NB4 (cell line): Measurements from ENCODE around the gene CLBA1.

Experiments
- POLR2A ChIP-seq: IDR thresholded peaks from 2 replicates; pipeline ENCODE4 v1.6.1; 2011; ENCODE audit warnings: mild to moderate bottlenecking; ENCODE audit not compliant: insufficient read length; ENCODE audit errors: extremely low read depth
- TF ChIP-seq, protein P1 (sequence below): IDR thresholded peaks from one replicate; pipeline ENCODE4 v1.5.1; 2012; ENCODE audit warnings: low read depth, low read length

GRCh38 chr14:105022276-105022670, 36.7 kb downstream of the CLBA1 start:
- TF ChIP-seq, protein P1, sequence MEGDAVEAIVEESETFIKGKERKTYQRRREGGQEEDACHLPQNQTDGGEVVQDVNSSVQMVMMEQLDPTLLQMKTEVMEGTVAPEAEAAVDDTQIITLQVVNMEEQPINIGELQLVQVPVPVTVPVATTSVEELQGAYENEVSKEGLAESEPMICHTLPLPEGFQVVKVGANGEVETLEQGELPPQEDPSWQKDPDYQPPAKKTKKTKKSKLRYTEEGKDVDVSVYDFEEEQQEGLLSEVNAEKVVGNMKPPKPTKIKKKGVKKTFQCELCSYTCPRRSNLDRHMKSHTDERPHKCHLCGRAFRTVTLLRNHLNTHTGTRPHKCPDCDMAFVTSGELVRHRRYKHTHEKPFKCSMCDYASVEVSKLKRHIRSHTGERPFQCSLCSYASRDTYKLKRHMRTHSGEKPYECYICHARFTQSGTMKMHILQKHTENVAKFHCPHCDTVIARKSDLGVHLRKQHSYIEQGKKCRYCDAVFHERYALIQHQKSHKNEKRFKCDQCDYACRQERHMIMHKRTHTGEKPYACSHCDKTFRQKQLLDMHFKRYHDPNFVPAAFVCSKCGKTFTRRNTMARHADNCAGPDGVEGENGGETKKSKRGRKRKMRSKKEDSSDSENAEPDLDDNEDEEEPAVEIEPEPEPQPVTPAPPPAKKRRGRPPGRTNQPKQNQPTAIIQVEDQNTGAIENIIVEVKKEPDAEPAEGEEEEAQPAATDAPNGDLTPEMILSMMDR = no peak
- TF ChIP-seq POLR2A = no peak
